Panc1 (cell line): ENCODE data around the gene C7.

Experiments
- CTCF ChIP-seq: fragments of 450-650 bp; IDR thresholded peaks from 2 replicates; pipeline ENCODE4 v1.5.1; 2017; ENCODE audit warnings: mild to moderate bottlenecking
- POLR2AphosphoS5 ChIP-seq: IDR thresholded peaks from 2 replicates; pipeline ENCODE4 v1.6.1; 2012; ENCODE audit warnings: mild to moderate bottlenecking, low read depth, low read length, moderate library complexity
- REST ChIP-seq, 2 experiments: IDR thresholded peaks; 2 replicates each; pipeline ENCODE4 v1.6.1; 2011 to 2012; ENCODE audit warnings: low read depth in 2 of 2, control low read depth in 1 of 2, low read length in 1 of 2, mild to moderate bottlenecking in 1 of 2, moderate library complexity in 1 of 2; ENCODE audit not compliant: insufficient read depth in 1 of 2

- no peak for TF ChIP-seq CTCF
- TF ChIP-seq POLR2AphosphoS5 = no peak
- TF ChIP-seq REST (IDR thresholded peaks at IDR 0.05; ENCODE audit: insufficient read depth in 1 of 2, low read depth in 2 of 2, low read length in 1 of 2) = no peak
Observed at GRCh38 chr5:40882291-40882690, 27.0 kb upstream of the C7 start.
